Stimulated activated CD4-positive, alpha-beta T cell treated with anti-CD3 and anti-CD28 coated beads, TNF-alpha, amount 100 ng/mL, for 4 hours (primary cell): Measurements from ENCODE around the gene IQSEC1.

Experiments
- DNase-seq, 3 experiments: peaks; one replicate each; pipeline ENCODE4 v3.0.0-alpha.2; 2020; ENCODE audit warnings: low read depth in 3 of 3

The IQSEC1 gene

DNA sequence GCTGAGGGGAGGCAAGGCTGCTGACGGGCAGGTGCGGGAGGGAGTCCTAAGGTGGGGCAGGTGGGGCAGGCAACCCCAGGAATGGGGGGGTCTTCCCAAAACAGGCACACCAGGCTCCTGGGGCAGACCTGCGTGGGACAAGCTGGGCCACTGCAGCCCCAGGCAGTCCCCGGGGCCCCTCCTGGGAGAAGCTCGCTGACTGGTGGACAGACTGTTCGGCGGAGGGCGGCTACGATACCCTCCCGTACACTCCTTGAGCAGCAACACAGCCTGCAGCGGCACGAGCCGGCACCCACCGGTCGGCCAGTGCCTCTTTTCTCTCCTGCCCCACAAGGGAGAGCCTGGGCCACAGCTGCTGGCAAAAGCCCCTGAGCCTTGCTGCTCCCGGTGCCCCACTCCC lies 165.9 kb downstream of the IQSEC1 start:
- no peak for DNase-seq

GRCh38 chr3:12906916-12907290 lies 166.3 kb downstream of the IQSEC1 start:
- DNase-seq: no peak

GRCh38 chr3:12906141-12906915 lies 166.9 kb downstream of the IQSEC1 start:
- DNase-seq: no peak

DNA sequence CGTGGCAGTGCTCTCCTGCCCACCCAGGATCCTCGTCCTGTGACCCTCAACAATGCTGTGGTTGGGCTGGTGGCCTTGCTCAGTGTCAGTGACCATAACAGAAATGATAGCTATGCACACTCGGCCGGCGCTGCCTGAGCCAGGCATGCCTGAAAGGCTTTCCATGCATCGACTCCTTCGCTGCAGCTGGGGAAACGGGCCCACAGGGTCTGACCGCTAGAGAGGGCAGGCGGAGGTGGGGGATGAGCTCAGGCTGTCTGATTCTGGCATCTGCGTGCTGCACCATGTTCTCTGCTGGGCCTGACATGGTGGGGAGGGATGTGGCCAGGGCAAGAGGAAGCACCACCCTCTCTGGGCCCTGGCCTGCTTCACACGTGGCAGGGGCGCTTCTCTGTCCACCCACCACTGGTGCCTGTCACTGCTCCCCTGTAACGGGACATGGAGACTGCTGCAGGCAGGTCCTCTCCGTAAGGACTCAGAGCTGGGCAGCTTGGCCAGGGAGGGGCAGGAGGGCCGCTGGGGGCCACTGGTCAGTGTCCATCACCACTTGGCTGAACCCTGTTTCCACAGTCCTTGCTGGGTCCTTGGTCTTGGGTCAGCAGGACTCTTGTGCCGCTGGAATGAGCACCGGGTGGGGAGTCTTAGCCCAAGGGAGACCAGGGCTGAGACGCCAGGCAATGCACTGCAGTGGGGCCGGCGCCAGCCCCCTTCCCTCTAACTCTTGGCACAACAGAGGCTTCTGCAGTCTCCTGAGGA lies 167.7 kb downstream of the IQSEC1 start:
- no peak for DNase-seq

GRCh38 chr3:12904951-12905315 lies 168.3 kb downstream of the IQSEC1 start:
- DNase-seq: no peak

DNA sequence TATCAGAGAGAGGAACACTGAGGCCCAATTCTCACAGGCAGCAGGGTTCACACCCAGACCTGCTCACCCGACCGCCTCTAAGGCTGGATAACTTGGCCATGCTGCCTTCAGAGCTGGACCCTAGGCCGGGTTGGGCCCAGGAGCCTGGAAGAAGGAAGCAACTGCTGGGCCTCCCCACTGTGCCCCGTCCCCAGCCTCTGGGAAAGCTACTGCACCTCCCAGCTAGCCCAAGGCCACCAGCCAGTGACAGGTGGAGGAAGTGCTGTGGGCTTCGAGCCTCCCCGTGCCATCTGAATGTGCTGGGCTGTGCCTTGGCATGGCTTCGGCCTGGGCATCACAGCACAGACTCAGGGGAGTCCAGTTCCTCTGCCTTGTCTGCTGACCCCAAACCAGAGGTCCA lies 169.3 kb downstream of the IQSEC1 start:
- no peak for DNase-seq

DNA sequence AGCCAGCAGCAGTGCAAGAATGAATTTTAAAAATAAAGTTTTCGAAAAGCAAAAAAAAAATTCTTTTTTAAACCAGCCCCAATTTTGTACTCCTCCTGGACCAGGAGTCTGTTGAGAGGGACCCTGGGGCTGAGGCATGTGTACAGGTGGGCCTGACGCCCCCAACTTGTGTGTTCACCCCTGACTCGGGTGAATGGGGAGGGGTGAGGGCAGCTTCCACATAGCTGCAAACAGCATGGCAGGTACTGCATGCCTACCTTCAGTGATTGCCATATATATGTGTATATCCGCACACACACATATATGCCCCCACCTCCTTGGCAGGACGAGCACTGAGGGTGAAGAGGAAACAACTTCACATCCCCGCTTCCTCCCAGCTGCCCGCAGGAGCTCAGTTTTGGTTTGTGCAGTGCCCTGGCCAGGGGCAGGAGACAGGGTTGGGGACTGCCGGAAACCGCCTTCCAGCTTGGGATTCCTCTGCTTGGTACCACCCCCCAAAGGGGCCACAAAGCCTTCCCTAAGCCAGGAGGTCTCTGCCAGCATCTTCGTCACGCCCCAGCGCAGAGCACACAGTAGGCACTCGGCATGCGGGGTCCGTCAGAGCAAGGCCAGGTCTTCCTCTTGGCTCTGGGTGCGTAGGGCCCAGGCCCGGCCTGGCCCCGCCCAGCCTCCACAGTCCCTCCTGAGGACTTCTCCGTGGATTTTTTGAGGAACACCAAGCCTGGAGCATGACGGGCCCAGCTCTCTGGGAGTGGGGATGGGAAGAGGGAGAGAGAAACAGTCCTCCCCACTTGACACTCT lies 170.0 kb downstream of the IQSEC1 start:
- no peak for DNase-seq

- no peak for DNase-seq
Observed at GRCh38 chr3:12902181-12902999, 170.8 kb downstream of the IQSEC1 start.

- no peak for DNase-seq
Observed at GRCh38 chr3:12901623-12902045, 171.6 kb downstream of the IQSEC1 start.

DNA sequence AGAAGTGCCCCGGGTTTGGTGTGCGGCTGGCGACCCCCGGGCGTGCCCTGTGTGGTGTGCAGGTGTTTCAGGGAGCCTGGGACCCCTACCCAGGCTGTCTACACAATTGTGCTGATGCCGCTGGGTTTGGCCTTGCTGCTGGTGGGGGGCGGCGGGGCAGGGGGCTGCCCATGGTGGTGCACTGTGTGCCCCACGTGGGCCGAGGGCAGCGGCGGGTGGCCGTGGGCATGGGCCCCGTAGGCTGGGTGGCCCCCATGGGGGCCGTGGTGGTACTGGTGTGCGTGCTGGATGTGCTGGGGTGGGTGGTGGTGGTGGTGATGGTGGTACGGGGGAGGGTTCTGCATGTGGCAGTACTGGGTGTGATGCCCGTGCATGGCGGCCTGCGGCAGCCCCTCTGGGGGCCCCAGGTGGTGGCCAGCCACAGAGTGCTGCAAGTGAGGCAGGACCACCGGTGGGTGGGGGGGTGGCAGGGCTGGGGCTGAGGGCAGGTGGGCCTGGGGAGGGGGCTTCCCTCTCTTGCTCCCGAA lies 172.3 kb downstream of the IQSEC1 start:
- DNase-seq: no peak

DNA sequence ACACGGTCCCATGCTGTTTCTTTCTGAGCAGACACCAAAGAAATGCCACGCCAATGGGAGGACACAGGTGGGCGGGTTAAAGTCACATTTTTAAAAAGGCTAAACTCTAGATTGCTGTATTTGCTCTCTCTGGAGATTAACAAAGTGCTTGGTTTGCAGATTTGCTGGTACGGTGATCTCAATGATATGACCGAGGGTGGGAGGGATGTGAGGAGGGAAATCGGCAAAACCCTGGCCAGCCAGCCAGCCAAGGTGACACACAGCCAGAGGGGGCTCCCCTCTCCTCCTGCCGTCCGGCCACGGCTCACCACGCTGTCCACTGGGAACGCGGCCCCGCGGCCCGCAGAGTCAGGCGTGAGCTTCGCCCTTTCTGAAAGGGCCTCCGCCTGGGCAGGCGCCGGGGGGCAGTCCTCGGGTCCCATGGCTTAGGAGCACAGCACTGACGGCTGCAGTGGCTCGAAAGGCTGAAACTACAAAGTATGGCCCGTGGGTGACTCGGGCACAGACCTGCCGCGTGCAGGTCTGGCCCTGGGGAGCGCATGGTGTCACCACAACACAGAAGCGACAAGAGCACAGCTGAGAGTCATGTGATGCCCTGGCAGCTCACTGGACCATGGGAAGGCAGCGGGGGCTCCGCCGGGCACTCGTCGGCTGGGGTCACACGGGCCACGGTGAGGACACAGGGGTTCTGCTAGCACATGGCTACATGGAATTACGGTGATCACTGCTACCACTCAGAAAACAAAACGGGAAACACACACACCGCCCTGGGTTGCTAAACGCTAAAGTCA lies 174.1 kb downstream of the IQSEC1 start:
- no peak for DNase-seq

DNA sequence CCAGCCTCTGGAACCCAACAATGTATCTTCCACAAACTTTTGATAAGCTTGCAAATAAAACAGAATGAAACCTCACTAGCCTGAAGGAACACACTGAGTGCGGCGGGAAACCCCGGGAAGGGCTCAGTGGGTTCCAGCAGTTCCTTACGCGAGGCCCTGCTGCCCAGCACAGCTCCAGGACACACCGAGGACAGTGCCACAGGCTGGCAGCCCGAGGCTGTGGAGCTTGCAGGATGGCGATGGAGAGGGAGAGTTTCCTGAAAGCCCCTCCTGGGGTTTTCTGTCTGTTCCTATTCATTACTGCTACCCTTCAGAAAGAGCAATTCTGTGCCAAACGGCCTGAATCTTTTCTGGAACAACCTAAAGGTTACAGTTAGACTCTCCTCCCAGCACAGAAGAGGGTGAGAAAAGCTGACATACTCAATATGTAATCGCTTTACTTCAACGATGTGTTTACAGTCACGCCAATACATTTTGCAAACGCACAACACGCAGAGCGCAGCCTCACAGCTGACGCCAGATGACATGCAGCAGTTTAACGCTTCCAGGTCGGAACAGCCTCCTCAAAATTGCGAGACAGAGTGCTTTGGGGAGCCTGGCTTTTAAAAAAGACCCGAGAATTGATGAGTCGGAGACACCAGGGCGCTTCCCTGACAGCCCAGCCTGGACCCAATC lies 174.8 kb downstream of the IQSEC1 start:
- DNase-seq: no peak

GRCh38 chr3:12897381-12898289 lies 175.6 kb downstream of the IQSEC1 start:
- no peak for DNase-seq

DNA sequence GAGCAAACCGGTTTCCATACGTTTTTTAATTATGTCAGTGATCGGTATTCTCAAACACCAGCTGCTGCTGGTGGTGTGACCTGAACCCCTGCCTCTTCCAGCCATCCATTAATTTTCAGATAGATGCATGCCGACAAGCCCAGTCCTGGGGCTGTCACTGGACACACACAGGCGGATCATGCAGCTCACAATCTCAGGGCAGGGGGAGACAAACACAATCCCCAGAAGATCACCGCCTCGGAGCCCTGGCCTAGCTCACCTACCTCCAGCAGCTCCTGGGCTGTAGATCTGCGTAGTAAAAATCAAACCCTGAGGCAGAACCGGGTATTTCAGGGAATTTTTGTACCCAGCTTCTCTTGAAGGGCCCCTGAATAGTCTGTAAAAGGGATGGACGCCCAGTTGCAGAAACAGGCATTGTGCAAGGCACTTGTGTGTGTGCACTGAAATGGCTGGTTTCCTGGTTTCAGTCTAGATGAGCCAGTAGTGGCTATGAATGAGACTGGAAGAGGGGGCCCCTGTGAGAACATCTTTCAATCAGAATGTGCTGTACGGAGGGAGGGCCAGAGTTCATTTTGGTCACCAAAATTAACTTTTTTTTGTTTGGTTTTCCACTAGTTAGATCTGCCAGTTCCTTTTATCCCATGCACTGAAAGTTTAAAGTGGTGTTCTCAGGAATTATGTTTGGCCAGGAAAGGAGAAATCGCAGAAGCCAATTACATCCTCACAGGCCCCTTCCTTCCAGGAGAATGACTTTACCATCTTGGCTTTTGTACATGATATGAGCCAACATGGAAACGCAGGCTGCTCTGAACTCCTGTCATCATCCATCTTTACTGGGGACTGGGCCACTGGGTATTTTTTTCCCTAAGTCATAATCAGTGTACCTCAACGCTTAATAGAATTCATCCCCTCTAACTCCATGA lies 176.9 kb downstream of the IQSEC1 start:
- DNase-seq: no peak

GRCh38 chr3:12895391-12896062 lies 177.7 kb downstream of the IQSEC1 start:
- DNase-seq: no peak

- DNase-seq: no peak
Observed at GRCh38 chr3:12894629-12895028, 178.6 kb downstream of the IQSEC1 start.

- DNase-seq: no peak
Observed at GRCh38 chr3:12893852-12894251, 179.4 kb downstream of the IQSEC1 start.
